GM23338 (cell line): ENCODE data around the gene CAPN7.

Experiments
- CTCF ChIP-seq, 2 experiments: fragments of 200-600 bp in 1 of 2; sonication (generic) in 1 of 2; conservative IDR thresholded peaks; 2 replicates each; pipeline versions ENCODE4 v1.5.1 to v1.6.1; 2016 to 2017; ENCODE audit warnings: antibody characterized with exemption in 2 of 2, low read depth in 2 of 2, mild to moderate bottlenecking in 2 of 2, moderate library complexity in 1 of 2
- EZH2phosphoT487 ChIP-seq: fragments of 200-600 bp; sonication (generic); IDR thresholded peaks from one replicate; pipeline ENCODE4 v1.8.1; 2018; ENCODE audit warnings: antibody characterized with exemption; ENCODE audit not compliant: unreplicated experiment
- POLR2AphosphoS5 ChIP-seq: IDR thresholded peaks from 2 replicates; pipeline ENCODE4 v1.6.1; 2016; ENCODE audit warnings: antibody characterized with exemption, low read depth

- TF ChIP-seq CTCF (conservative IDR thresholded peaks at IDR 0.05; ENCODE audit: low read depth in 2 of 2) = no peak
- no peak for TF ChIP-seq EZH2phosphoT487
- TF ChIP-seq POLR2AphosphoS5 = no peak
Observed at GRCh38 chr3:15265655-15266509, 59.8 kb downstream of the CAPN7 start.
